IMR-90 (cell line): ENCODE measurements around the gene S100A1. TPM values are rescaled to one million over a fixed set of nuclear protein-coding genes. Genes with fewer than 3 reads are reported as not detected.

ENCODE experiments used
- ATAC-seq: fragments of 200-7000 bp; cut with Tn5 transposase; 2 replicates; pipeline ENCODE4 v1.9.1; 2020; ENCODE audit warnings: low read depth, mild to moderate bottlenecking, moderate library complexity
- BruUV-seq: library from RNA; stranded (reverse); fragments of 400-500 nt; replicated peaks from 2 replicates; lab custom pipeline; 2021; lab: Mats Ljungman, UMichigan
- CTCF ChIA-PET: fragments of 300-600 bp; formaldehyde crosslinking; extraction: SDS; loops from one replicate; lab custom pipeline; 2021; ENCODE audit warnings: antibody characterized with exemption; lab: Yijun Ruan, JAX
- POLR2A ChIA-PET: fragments of 300-600 bp; sonication (Branson Sonifier 250); formaldehyde crosslinking; loops from one replicate; lab custom pipeline; 2022; ENCODE audit warnings: antibody characterized with exemption; ENCODE audit not compliant: unreplicated experiment; lab: Charles Lee
- DNase-seq: peaks from one replicate; pipeline ENCODE4 v3.0.0; 2013
- H2AFZ ChIP-seq: replicated peaks from 2 replicates; pipeline ENCODE3; 2013; ENCODE audit warnings: low read length, mild to moderate bottlenecking; ENCODE audit not compliant: poor library complexity
- H2AK5ac ChIP-seq: 2 replicates; pipeline ENCODE4 v1.6.1; 2013; ENCODE audit warnings: low read depth, low read length, inconsistent platforms
- H2AK9ac ChIP-seq: replicated peaks from 2 replicates; pipeline ENCODE3; 2013; ENCODE audit warnings: mild to moderate bottlenecking, low read depth, low read length, moderate library complexity; ENCODE audit not compliant: poor library complexity
- H2BK120ac ChIP-seq: 2 replicates; pipeline ENCODE4 v1.6.1; 2013; ENCODE audit warnings: low read depth, low read length, inconsistent platforms
- H2BK15ac ChIP-seq: 3 replicates; pipeline ENCODE4 v1.6.1; 2013; ENCODE audit warnings: low read depth, low read length, inconsistent platforms
- H2BK20ac ChIP-seq: 2 replicates; pipeline ENCODE4 v1.6.1; 2013; ENCODE audit warnings: low read depth, mild to moderate bottlenecking, inconsistent platforms, low read length, moderate library complexity
- H2BK5ac ChIP-seq: 2 replicates; pipeline ENCODE4 v1.6.1; 2013; ENCODE audit warnings: mild to moderate bottlenecking, low read depth, low read length, inconsistent platforms; ENCODE audit not compliant: poor library complexity, severe bottlenecking
- H3K14ac ChIP-seq: replicated peaks from 2 replicates; pipeline ENCODE4 v1.6.1; 2013; ENCODE audit warnings: low read depth, low read length, inconsistent platforms
- H3K18ac ChIP-seq: 2 replicates; pipeline ENCODE4 v1.6.1; 2013; ENCODE audit warnings: low read depth, low read length, control low read depth
- H3K23ac ChIP-seq: 2 replicates; pipeline ENCODE4 v1.6.1; 2013; ENCODE audit warnings: low read depth, low read length, inconsistent platforms
- H3K27ac ChIP-seq: 2 replicates; pipeline ENCODE4 v1.5.1; 2013; ENCODE audit warnings: mild to moderate bottlenecking, control low read depth, low read length; ENCODE audit not compliant: insufficient read depth
- H3K27me3 ChIP-seq: 2 replicates; pipeline ENCODE4 v1.6.1; 2013; ENCODE audit warnings: low read length; ENCODE audit not compliant: control insufficient read depth, insufficient read depth
- H3K36me3 ChIP-seq: 2 replicates; pipeline ENCODE4 v1.6.1; 2013; ENCODE audit warnings: low read length, mixed read lengths; ENCODE audit not compliant: control insufficient read depth, insufficient read depth
- H3K4ac ChIP-seq: 2 replicates; pipeline ENCODE4 v1.6.1; 2013; ENCODE audit warnings: low read depth, low read length, inconsistent platforms
- H3K4me1 ChIP-seq: 2 replicates; pipeline ENCODE4 v1.6.1; 2013; ENCODE audit warnings: low read length, mixed read lengths; ENCODE audit not compliant: control insufficient read depth, insufficient read depth
- H3K4me2 ChIP-seq: 2 replicates; pipeline ENCODE4 v1.6.1; 2013; ENCODE audit warnings: low read depth, mild to moderate bottlenecking, control low read depth, low read length, moderate library complexity
- H3K4me3 ChIP-seq: 2 replicates; pipeline ENCODE4 v1.5.1; 2013; ENCODE audit warnings: low read depth, mild to moderate bottlenecking, control low read depth, low read length, moderate library complexity; ENCODE audit not compliant: insufficient read depth
- H3K56ac ChIP-seq: 2 replicates; pipeline ENCODE4 v1.6.1; 2013; ENCODE audit warnings: low read length, inconsistent platforms; ENCODE audit not compliant: insufficient read depth; ENCODE audit errors: extremely low read depth
- H3K79me1 ChIP-seq, 2 experiments: 2 replicates each; pipeline ENCODE4 v1.6.1; 2013; ENCODE audit warnings: low read length in 2 of 2, inconsistent platforms in 1 of 2, low read depth in 1 of 2
- H3K9ac ChIP-seq: 2 replicates; pipeline ENCODE4 v1.6.1; 2013; ENCODE audit warnings: low read depth, low read length, control low read depth
- H3K9me1 ChIP-seq: 2 replicates; pipeline ENCODE4 v1.6.1; 2013; ENCODE audit warnings: low read length, inconsistent platforms; ENCODE audit not compliant: insufficient read depth
- H3K9me3 ChIP-seq: 2 replicates; pipeline ENCODE4 v1.6.1; 2013; ENCODE audit warnings: low read length; ENCODE audit not compliant: control insufficient read depth, insufficient read depth
- H4K20me1 ChIP-seq: 2 replicates; pipeline ENCODE4 v1.6.1; 2013; ENCODE audit warnings: low read length, inconsistent platforms; ENCODE audit not compliant: insufficient read depth
- H4K5ac ChIP-seq: 2 replicates; pipeline ENCODE4 v1.6.1; 2013; ENCODE audit warnings: mild to moderate bottlenecking, low read depth, low read length, control low read depth
- H4K8ac ChIP-seq, 2 experiments: 2 replicates each; pipeline ENCODE4 v1.6.1; 2013; ENCODE audit warnings: low read depth in 2 of 2, low read length in 2 of 2, control low read depth in 1 of 2, inconsistent platforms in 1 of 2
- H4K91ac ChIP-seq: 2 replicates; pipeline ENCODE4 v1.6.1; 2013; ENCODE audit warnings: low read depth, low read length, inconsistent platforms; ENCODE audit not compliant: insufficient read depth
- CHD1 ChIP-seq: IDR thresholded peaks from 2 replicates; pipeline ENCODE4 v1.6.1; 2012; ENCODE audit warnings: low read depth, low read length, improper control_type of control experiment
- MXI1 ChIP-seq: IDR thresholded peaks from 2 replicates; pipeline ENCODE4 v1.6.1; 2012; ENCODE audit warnings: low read depth, mild to moderate bottlenecking, low read length, moderate library complexity, borderline replicate concordance
- NFE2L2 ChIP-seq: fragments of 150-350 bp; IDR thresholded peaks from 2 replicates; pipeline ENCODE4 v1.6.1; 2016; ENCODE audit warnings: low read depth, mild to moderate bottlenecking, low read length
- POLR2A ChIP-seq: IDR thresholded peaks from 2 replicates; pipeline ENCODE4 v1.6.1; 2012; ENCODE audit warnings: mild to moderate bottlenecking, low read depth, low read length
- RCOR1 ChIP-seq: IDR thresholded peaks from 2 replicates; pipeline ENCODE4 v1.6.1; 2012; ENCODE audit warnings: mild to moderate bottlenecking, low read length, improper control_type of control experiment; ENCODE audit not compliant: insufficient replicate concordance
- SMC3 ChIP-seq: fragments of 150-350 bp; IDR thresholded peaks from 2 replicates; pipeline ENCODE4 v1.6.1; 2016; ENCODE audit warnings: low read depth, mild to moderate bottlenecking, antibody characterized with exemption, low read length, moderate library complexity
- WGBS, 2 experiments: methylation state at CpG; one replicate each; pipeline versions ENCODE4 v1.1.5 to v1.1.7; 2013; ENCODE audit warnings: missing lambda C conversion rate in 2 of 2; ENCODE audit not compliant: insufficient read length in 1 of 2; ENCODE audit errors: extremely low coverage in 2 of 2; 5-methylcytosine and 5-hydroxymethylcytosine counted together
- dilution Hi-C: fragments of 300-500 bp; cut with HindIII; formaldehyde crosslinking; loops from one replicate; pipeline ENCODE4 v1.14.3; 2018; ENCODE audit warnings: low sequenced_read_pairs; ENCODE audit not compliant: unreplicated experiment
- in situ Hi-C: fragments of 300-500 bp; cut with MboI; formaldehyde crosslinking; loops from 3 replicates; pipeline ENCODE4 v1.14.3; 2019; ENCODE audit warnings: low sequenced_read_pairs, inconsistent platforms, mixed read lengths
- intact Hi-C: fragments of 100-400 bp; cut with micrococcal nuclease; formaldehyde crosslinking; loops from 2 replicates; pipeline ENCODE4 v1.10.0; 2022
- polyA plus RNA-seq, 3 experiments: library from polyadenylated mRNA; depleted of rRNA; stranded (reverse); fragments of >200 nt; gene quantifications; 2 replicates each; pipeline ENCODE4 v1.2.3, GENCODE V29; 2012; ENCODE audit warnings: low replicate concordance in 1 of 3
- total RNA-seq: library from RNA; depleted of rRNA; stranded (reverse); fragments of >200 nt; gene quantifications from 2 replicates; pipeline ENCODE4 v1.2.3, GENCODE V29; 2012
- TF ChIP-seq, protein P1 (sequence below): conservative IDR thresholded peaks from 2 replicates; pipeline ENCODE4 v1.5.1; 2012; ENCODE audit warnings: mild to moderate bottlenecking, low read depth, low read length, improper control_type of control experiment
- TF ChIP-seq, protein P2 (sequence below): fragments of 150-350 bp; IDR thresholded peaks from 2 replicates; pipeline ENCODE4 v1.6.1; 2017; ENCODE audit warnings: mild to moderate bottlenecking, antibody characterized with exemption, low read length, low read depth

The S100A1 gene
- total and polyA plus RNA-seq, 2 of the 4 experiments (the other 2 are of a cell fraction): 0.18 to 0.29 TPM

- Histone ChIP-seq H3K27me3 (peaks cover 50% of the 10 kb centered on the region), H4K8ac (no peak overlapping the region), H2BK120ac (no peak overlapping the region), H2AK9ac (no peak overlapping the region), H3K9me1 (no peaks in the 10 kb centered on the region), H3K14ac (no peak overlapping the region), H2AK5ac (no peak overlapping the region), H3K56ac (no peak overlapping the region), H2AFZ (peak overlapping the region; percentile 87), H3K79me1 (no peaks in the 10 kb centered on the region), H3K4me2 (peak overlapping the region; percentile 76), H3K9me3 (no peaks in the 10 kb centered on the region), H2BK20ac (no peak overlapping the region), H3K27ac (no peak overlapping the region), H3K4me3 (peak overlapping the region; percentile 38), H3K23ac (no peak overlapping the region), H4K91ac (no peak overlapping the region), H2BK5ac (no peak overlapping the region), H3K18ac (no peak overlapping the region), H3K4ac (no peak overlapping the region), H3K36me3 (no peaks in the 10 kb centered on the region), H4K20me1 (no peaks in the 10 kb centered on the region), H4K5ac (no peak overlapping the region), H3K9ac (no peak overlapping the region), H3K4me1 (peaks cover 7% of the 10 kb centered on the region; the same call in 1 of the 2 replicates), H2BK15ac (no peak overlapping the region)
- BruUV-seq: no TSS peak
- 5% methylated on average over 23 of the region's 73 CpGs; no CpG with 5 or more reads in 1 of the 2 experiments for WGBS, 2 experiments
- ATAC-seq (peak; percentile 48), DNase-seq (no peak)
- dilution Hi-C loops (no loop called here), in situ Hi-C loops (loop anchor here (5.0 to 10.0 kb wide), 2 partner anchors 68 to 295 kb away; partner anchors contain the start of gene JTB), intact Hi-C loops (no loop called here)
- POLR2A ChIA-PET: no interaction called here
- TF ChIP-seq NFE2L2 (no peak), CHD1 (no peak), POLR2A (no peak), SMC3 (no peak), RCOR1 (no peak), MXI1 (no peak)
- TF ChIP-seq, protein P1, sequence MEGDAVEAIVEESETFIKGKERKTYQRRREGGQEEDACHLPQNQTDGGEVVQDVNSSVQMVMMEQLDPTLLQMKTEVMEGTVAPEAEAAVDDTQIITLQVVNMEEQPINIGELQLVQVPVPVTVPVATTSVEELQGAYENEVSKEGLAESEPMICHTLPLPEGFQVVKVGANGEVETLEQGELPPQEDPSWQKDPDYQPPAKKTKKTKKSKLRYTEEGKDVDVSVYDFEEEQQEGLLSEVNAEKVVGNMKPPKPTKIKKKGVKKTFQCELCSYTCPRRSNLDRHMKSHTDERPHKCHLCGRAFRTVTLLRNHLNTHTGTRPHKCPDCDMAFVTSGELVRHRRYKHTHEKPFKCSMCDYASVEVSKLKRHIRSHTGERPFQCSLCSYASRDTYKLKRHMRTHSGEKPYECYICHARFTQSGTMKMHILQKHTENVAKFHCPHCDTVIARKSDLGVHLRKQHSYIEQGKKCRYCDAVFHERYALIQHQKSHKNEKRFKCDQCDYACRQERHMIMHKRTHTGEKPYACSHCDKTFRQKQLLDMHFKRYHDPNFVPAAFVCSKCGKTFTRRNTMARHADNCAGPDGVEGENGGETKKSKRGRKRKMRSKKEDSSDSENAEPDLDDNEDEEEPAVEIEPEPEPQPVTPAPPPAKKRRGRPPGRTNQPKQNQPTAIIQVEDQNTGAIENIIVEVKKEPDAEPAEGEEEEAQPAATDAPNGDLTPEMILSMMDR: no peak
- TF ChIP-seq, protein P2, sequence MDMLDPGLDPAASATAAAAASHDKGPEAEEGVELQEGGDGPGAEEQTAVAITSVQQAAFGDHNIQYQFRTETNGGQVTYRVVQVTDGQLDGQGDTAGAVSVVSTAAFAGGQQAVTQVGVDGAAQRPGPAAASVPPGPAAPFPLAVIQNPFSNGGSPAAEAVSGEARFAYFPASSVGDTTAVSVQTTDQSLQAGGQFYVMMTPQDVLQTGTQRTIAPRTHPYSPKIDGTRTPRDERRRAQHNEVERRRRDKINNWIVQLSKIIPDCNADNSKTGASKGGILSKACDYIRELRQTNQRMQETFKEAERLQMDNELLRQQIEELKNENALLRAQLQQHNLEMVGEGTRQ: no peak
- CTCF ChIA-PET: no interaction called here
These were observed 51.3 kb downstream of the S100A1 start for GRCh38 chr1:153679337-153680119.
